ENCODE data around the gene RAD51B.

The RAD51B gene

GRCh38 chr14:68368850-68369249 is 549.3 kb downstream of the RAD51B start:
- TF ChIP-seq POLR2AphosphoS5 (IDR thresholded peaks at IDR 0.05; ENCODE audit: low read depth), result no peak
- no peak for TF ChIP-seq REST (IDR thresholded peaks at IDR 0.05; ENCODE audit: insufficient replicate concordance, low read depth)
- TF ChIP-seq CTCF (IDR thresholded peaks at IDR 0.05; ENCODE audit: insufficient read depth, low read length), result no peak
- TF ChIP-seq GABPA (IDR thresholded peaks at IDR 0.05; ENCODE audit: low read depth), result no peak
- no peak for TF ChIP-seq SPI1 (IDR thresholded peaks at IDR 0.05; ENCODE audit: borderline replicate concordance, low read depth)
- no peaks in the 10 kb centered on the region for H3K27me3 ChIP-seq (ENCODE audit: insufficient read depth, poor library complexity, severe bottlenecking)
- H3K4me3 ChIP-seq (replicated peaks; ENCODE audit: insufficient read depth, low read length), result no peak overlapping the region
- no peak for DNase-seq (ENCODE audit: low read depth in 1 of 2, low spot score in 1 of 2)
- H3K27ac ChIP-seq (replicated peaks), result no peak overlapping the region

GRCh38 chr14:68369281-68370056 is 549.9 kb downstream of the RAD51B start:
- Histone ChIP-seq H3K27me3 (ENCODE audit: insufficient read depth, poor library complexity, severe bottlenecking) (no peaks in the 10 kb centered on the region), H3K4me3 (replicated peaks; ENCODE audit: insufficient read depth, low read length) (no peak overlapping the region), H3K27ac (replicated peaks) (no peak overlapping the region)
- no peak for DNase-seq (ENCODE audit: low read depth in 1 of 2, low spot score in 1 of 2)
- TF ChIP-seq SPI1 (IDR thresholded peaks at IDR 0.05; ENCODE audit: borderline replicate concordance, low read depth) (no peak), CTCF (IDR thresholded peaks at IDR 0.05; ENCODE audit: insufficient read depth, low read length) (no peak), REST (IDR thresholded peaks at IDR 0.05; ENCODE audit: insufficient replicate concordance, low read depth) (no peak)

- Histone ChIP-seq H3K27me3 (ENCODE audit: insufficient read depth, poor library complexity, severe bottlenecking) (no peaks in the 10 kb centered on the region), H3K4me3 (replicated peaks; ENCODE audit: insufficient read depth, low read length) (no peak overlapping the region), H3K27ac (replicated peaks) (no peak overlapping the region)
- no peak for TF ChIP-seq GABPA (IDR thresholded peaks at IDR 0.05; ENCODE audit: low read depth)
- no peak for DNase-seq (ENCODE audit: low read depth in 1 of 2, low spot score in 1 of 2)
These were observed 550.4 kb downstream of the RAD51B start for GRCh38 chr14:68370057-68370360.

GRCh38 chr14:68372368-68372767 is 552.8 kb downstream of the RAD51B start:
- H3K27me3 ChIP-seq (ENCODE audit: insufficient read depth, poor library complexity, severe bottlenecking), result no peaks in the 10 kb centered on the region
- H3K4me3 ChIP-seq (replicated peaks; ENCODE audit: insufficient read depth, low read length), result no peak overlapping the region
- TF ChIP-seq GABPA (IDR thresholded peaks at IDR 0.05; ENCODE audit: low read depth) (no peak), CTCF (IDR thresholded peaks at IDR 0.05; ENCODE audit: insufficient read depth, low read length) (no peak), SPI1 (IDR thresholded peaks at IDR 0.05; ENCODE audit: borderline replicate concordance, low read depth) (no peak), POLR2AphosphoS5 (IDR thresholded peaks at IDR 0.05; ENCODE audit: low read depth) (no peak), REST (IDR thresholded peaks at IDR 0.05; ENCODE audit: insufficient replicate concordance, low read depth) (no peak)
- no peak overlapping the region for H3K27ac ChIP-seq (replicated peaks)
- no peak for DNase-seq (ENCODE audit: low read depth in 1 of 2, low spot score in 1 of 2)

Data from HL-60 (cell line).